Measurements from ENCODE around the gene USP21. TPM values are rescaled to one million over a fixed set of nuclear protein-coding genes. Genes with fewer than 3 reads are reported as not detected.

USP21 gene
- total and polyA plus RNA-seq, 2 of the 8 experiments (the other 6 are each of a cell fraction or from before 2014, with no cell fraction given), result 23.9 to 36.3 TPM

GRCh38 chr1:161140755-161141400 lies 18.4 kb upstream of the USP21 start:
- Histone ChIP-seq H2BK120ac (replicated peaks; ENCODE audit: low read depth, low read length) (no peak overlapping the region), H3K4me1 (replicated peaks in 1 of 4; ENCODE audit: control insufficient read depth in 3 of 4, insufficient read depth in 4 of 4, low read length in 3 of 4) (no peaks in the 10 kb centered on the region), H3K56ac (replicated peaks; ENCODE audit: insufficient read length, low read depth, low read length) (no peak overlapping the region), H2BK20ac (ENCODE audit: low read length) (no peak overlapping the region), H3K4me2 (ENCODE audit: insufficient read depth in 1 of 2, low read depth in 2 of 2, low read length in 2 of 2) (no peak overlapping the region), H2BK15ac (ENCODE audit: low read length) (no peak overlapping the region), H2BK12ac (ENCODE audit: low read depth, low read length) (no peak overlapping the region), H3K79me2 (ENCODE audit: control insufficient read depth in 1 of 2, insufficient read depth in 2 of 2, low read length in 2 of 2) (no peaks in the 10 kb centered on the region), H2BK5ac (ENCODE audit: low read depth, low read length) (no peak overlapping the region), H3K36me3 (ENCODE audit: control insufficient read depth in 2 of 4, insufficient read depth in 4 of 4, low read length in 3 of 4) (no peaks in the 10 kb centered on the region; a peak in 1 of 8 replicates), H3K9ac (replicated peaks in 1 of 4; ENCODE audit: extremely low read depth in 1 of 4, low read depth in 3 of 4, low read length in 3 of 4) (no peak overlapping the region), H3K4me3 (ENCODE audit: extremely low read depth in 1 of 4, insufficient read depth in 2 of 4, low read depth in 3 of 4, low read length in 4 of 4) (no peak overlapping the region), H3K18ac (ENCODE audit: extremely low read depth, low read length) (no peak overlapping the region), H2AFZ (ENCODE audit: low read length) (no peak overlapping the region), H4K20me1 (replicated peaks in 1 of 2; ENCODE audit: control insufficient read depth in 1 of 2, insufficient read depth in 2 of 2, low read length in 2 of 2) (peaks cover 0 to 1% of the 10 kb centered on the region in 2 experiments), H3K9me3 (ENCODE audit: insufficient read depth in 2 of 2, low read depth in 1 of 2, low read length in 1 of 2) (no peaks in the 10 kb centered on the region), H3K14ac (ENCODE audit: insufficient read length) (no peak overlapping the region), H3K27me3 (replicated peaks in 1 of 4; ENCODE audit: control insufficient read depth in 3 of 4, extremely low read depth in 1 of 4, insufficient read depth in 3 of 4, low read length in 3 of 4) (no peaks in the 10 kb centered on the region), H4K5ac (ENCODE audit: insufficient read length, low read depth, low read length) (no peak overlapping the region), H2AK5ac (ENCODE audit: low read depth, low read length) (no peak overlapping the region), H3K4ac (replicated peaks; ENCODE audit: insufficient read length, low read depth, low read length) (no peak overlapping the region), H3K23me2 (ENCODE audit: low read depth, low read length) (no peaks in the 10 kb centered on the region), H4K8ac (ENCODE audit: extremely low read depth, insufficient read depth, low read length) (no peak overlapping the region), H4K91ac (replicated peaks; ENCODE audit: insufficient read length, low read length) (no peak overlapping the region), H3K23ac (ENCODE audit: insufficient read length) (no peak overlapping the region), H3K79me1 (ENCODE audit: low read depth, low read length) (peaks cover 6% of the 10 kb centered on the region; the same call in 1 of the 2 replicates), H3K27ac (ENCODE audit: low read depth, low read length) (no peak overlapping the region)
- FAIRE-seq (no peak), DNase-seq (ENCODE audit: low read depth in 1 of 2, low spot score in 2 of 2) (no peak)
- CTCF ChIA-PET (ENCODE audit: partially characterized antibody), result interaction anchor here (0.6 to 7.3 kb wide), 18 partner anchors 9 to 978 kb away, joined by 3 to 58 read pairs (median 4); partner anchors contain the start of genes ARHGAP30, KLHDC9, NIT1 and PFDN2
- WGBS, 2 experiments (ENCODE audit: extremely low coverage in 1 of 2, insufficient coverage in 1 of 2, insufficient read length in 1 of 2, insufficient replicate concordance in 2 of 2, low coverage in 1 of 2, low lambda C conversion rate in 2 of 2, missing lambda C conversion rate in 1 of 2), result 95% methylated on average over 29 of the region's 29 CpGs; no CpG with 5 or more reads in 1 of the 2 experiments
- POLR2A ChIA-PET (ENCODE audit: partially characterized antibody), result interaction anchor here (0.6 to 1.7 kb wide), 4 partner anchors 8 to 246 kb away, joined by 3 to 5 read pairs (median 4); partner anchors contain the start of genes DEDD and F11R
- TF ChIP-seq POLR2A (IDR thresholded peaks at IDR 0.05; ENCODE audit: control extremely low read depth in 1 of 2, low read depth in 2 of 2, low read length in 2 of 2) (no peak), TEAD4 (IDR thresholded peaks at IDR 0.05; ENCODE audit: low read depth, low read length) (no peak), SAP30 (IDR thresholded peaks at IDR 0.05; ENCODE audit: insufficient read depth, insufficient replicate concordance, low read length) (no peak), EGR1 (IDR thresholded peaks at IDR 0.05; ENCODE audit: borderline replicate concordance, low read depth, low read length) (no peak), SP2 (IDR thresholded peaks at IDR 0.05; ENCODE audit: low read length) (no peak), RNF2 (IDR thresholded peaks at IDR 0.05; ENCODE audit: borderline replicate concordance, low read depth, low read length, missing control alignments, poor library complexity, severe bottlenecking) (no peak), PHF8 (conservative IDR thresholded peaks at IDR 0.05; ENCODE audit: low read depth, low read length) (no peak)
